Left colon (tissue), 2 donors: ENCODE data around the gene MRAS. TPM values are rescaled to one million over a fixed set of nuclear protein-coding genes. Genes with fewer than 3 reads are reported as not detected.
"Not testable (repeated sequence)": the region's sequence is repeated elsewhere in the genome, so short reads cannot be mapped to it uniquely, and the experiment has no call there.

Experiments used
- ATAC-seq: fragments of 200-7000 bp; cut with Tn5 transposase; one replicate; pipeline ENCODE4 v1.9.1; 2020; ENCODE audit warnings: mild to moderate bottlenecking, moderate library complexity
- DNase-seq, 2 donors: peaks; one replicate each; pipeline ENCODE4 v3.0.0-alpha.2; 2020
- intact Hi-C, 2 donors: fragments of 100-400 bp; cut with DNase I in 1 of 2; cut with micrococcal nuclease in 1 of 2; formaldehyde crosslinking; loops; one replicate each; pipeline versions ENCODE4 v1.11.2 to v1.14.0; 2022; cut with DNase I, micrococcal nuclease
- total RNA-seq, 2 donors: library from RNA; stranded (reverse); fragmentation: NEBNext Ultra II Directional; extraction: Animal tissue kit (Norgen Biotek cat#: 25700); gene quantifications; one replicate each; pipeline ENCODE4 v1.2.1, GENCODE V29; 2021
- donor health status: DM: no; HTN: no; CAD: no.
- donor health status: DM: yes; HTN: yes; CAD: no.

Gene MRAS
- total RNA-seq, 2 donors from 2014 or later = 3.9 to 6.3 TPM

- intact Hi-C loops = no loop called here
- DNase-seq = no peak
- no peak for ATAC-seq
Observed at GRCh38 chr3:138362538-138362937, 14.2 kb downstream of the MRAS start.

- intact Hi-C loops = no loop called here
- ATAC-seq = no peak
Observed at GRCh38 chr3:138363322-138363721, 14.9 kb downstream of the MRAS start.

GRCh38 chr3:138364356-138365252 lies 16.2 kb downstream of the MRAS start:
- ATAC-seq (no peak), DNase-seq (no peak)
- intact Hi-C loops = no loop called here

More at GRCh38 chr3:138363322-138363721, 14.9 kb downstream of the MRAS start:
- DNase-seq = no peak

GRCh38 chr3:138365253-138365555 lies 16.8 kb downstream of the MRAS start:
- ATAC-seq = no peak
- intact Hi-C loops = no loop called here
- DNase-seq = no peak

GRCh38 chr3:138366006-138366759 lies 17.8 kb downstream of the MRAS start:
- intact Hi-C loops = no loop called here
- ATAC-seq (no peak), DNase-seq (no peak)

- intact Hi-C loops = no loop called here
- ATAC-seq (no peak), DNase-seq (no peak)
Observed at GRCh38 chr3:138367326-138367850, 19.0 kb downstream of the MRAS start.

GRCh38 chr3:138367911-138368310 lies 19.5 kb downstream of the MRAS start:
- intact Hi-C loops = no loop called here
- DNase-seq (peak in 1 of 2 donors; percentile 29), ATAC-seq (no peak)

GRCh38 chr3:138369151-138369900 lies 20.9 kb downstream of the MRAS start:
- intact Hi-C loops = no loop called here
- no peak for ATAC-seq
- DNase-seq = peak in 1 of 2 donors; percentile 8

- intact Hi-C loops = no loop called here
- ATAC-seq (no peak), DNase-seq (peak in 1 of 2 donors; percentile 16)
Observed at GRCh38 chr3:138370321-138370720, 21.9 kb downstream of the MRAS start.

- DNase-seq (peak in 1 of 2 donors; percentile 3), ATAC-seq (no peak)
- intact Hi-C loops = no loop called here
Observed at GRCh38 chr3:138371070-138371965, 22.9 kb downstream of the MRAS start.

- peak in 1 of 2 donors; percentile 1 for DNase-seq
- intact Hi-C loops = no loop called here
- ATAC-seq = no peak
Observed at GRCh38 chr3:138373087-138373735, 24.8 kb downstream of the MRAS start.

- ATAC-seq (no peak), DNase-seq (no peak)
- intact Hi-C loops = no loop called here
Observed at GRCh38 chr3:138373736-138374094, 25.3 kb downstream of the MRAS start.

- no peak for ATAC-seq
- DNase-seq = no peak
- intact Hi-C loops = no loop called here
Observed at GRCh38 chr3:138374573-138375134, 26.3 kb downstream of the MRAS start.

GRCh38 chr3:138375447-138375846 lies 27.1 kb downstream of the MRAS start:
- peak in 1 of 2 donors; percentile 0 for DNase-seq
- intact Hi-C loops = no loop called here

GRCh38 chr3:138376663-138377062 lies 28.3 kb downstream of the MRAS start:
- intact Hi-C loops = no loop called here
- ATAC-seq (no peak), DNase-seq (no peak)

More at GRCh38 chr3:138375447-138375846, 27.1 kb downstream of the MRAS start:
- no peak for ATAC-seq

GRCh38 chr3:138377212-138377611 lies 28.8 kb downstream of the MRAS start:
- DNase-seq, intact Hi-C loops: not testable (repeated sequence)

GRCh38 chr3:138377804-138378203 lies 29.4 kb downstream of the MRAS start:
- ATAC-seq (no peak), DNase-seq (no peak)
- intact Hi-C loops = no loop called here

More at GRCh38 chr3:138377212-138377611, 28.8 kb downstream of the MRAS start:
- not testable (repeated sequence) for ATAC-seq
